Esophagus muscularis mucosa (tissue), 3 donors: ENCODE data around the gene RNF157.

ENCODE experiments used
- CTCF ChIP-seq, 3 experiments: fragments of 200-600 bp in 2 of 3; fragments of 450-650 bp in 1 of 3; sonication (generic) in 2 of 3; IDR thresholded peaks; one replicate each; pipeline ENCODE4 v1.5.1; 2017 to 2019; ENCODE audit warnings: antibody characterized with exemption in 3 of 3, mild to moderate bottlenecking in 2 of 3, moderate library complexity in 1 of 3
- EP300 ChIP-seq: sonication (generic); formaldehyde crosslinking; IDR thresholded peaks from one replicate; pipeline ENCODE4 v1.6.1; 2017; ENCODE audit warnings: antibody characterized with exemption

GRCh38 chr17:76241691-76242255 is 1.5 kb upstream of the RNF157 start:
- TF ChIP-seq CTCF (IDR thresholded peaks at IDR 0.05) (no peak), EP300 (no peak)
